Measurements from ENCODE around the gene NTMT1.

DNA sequence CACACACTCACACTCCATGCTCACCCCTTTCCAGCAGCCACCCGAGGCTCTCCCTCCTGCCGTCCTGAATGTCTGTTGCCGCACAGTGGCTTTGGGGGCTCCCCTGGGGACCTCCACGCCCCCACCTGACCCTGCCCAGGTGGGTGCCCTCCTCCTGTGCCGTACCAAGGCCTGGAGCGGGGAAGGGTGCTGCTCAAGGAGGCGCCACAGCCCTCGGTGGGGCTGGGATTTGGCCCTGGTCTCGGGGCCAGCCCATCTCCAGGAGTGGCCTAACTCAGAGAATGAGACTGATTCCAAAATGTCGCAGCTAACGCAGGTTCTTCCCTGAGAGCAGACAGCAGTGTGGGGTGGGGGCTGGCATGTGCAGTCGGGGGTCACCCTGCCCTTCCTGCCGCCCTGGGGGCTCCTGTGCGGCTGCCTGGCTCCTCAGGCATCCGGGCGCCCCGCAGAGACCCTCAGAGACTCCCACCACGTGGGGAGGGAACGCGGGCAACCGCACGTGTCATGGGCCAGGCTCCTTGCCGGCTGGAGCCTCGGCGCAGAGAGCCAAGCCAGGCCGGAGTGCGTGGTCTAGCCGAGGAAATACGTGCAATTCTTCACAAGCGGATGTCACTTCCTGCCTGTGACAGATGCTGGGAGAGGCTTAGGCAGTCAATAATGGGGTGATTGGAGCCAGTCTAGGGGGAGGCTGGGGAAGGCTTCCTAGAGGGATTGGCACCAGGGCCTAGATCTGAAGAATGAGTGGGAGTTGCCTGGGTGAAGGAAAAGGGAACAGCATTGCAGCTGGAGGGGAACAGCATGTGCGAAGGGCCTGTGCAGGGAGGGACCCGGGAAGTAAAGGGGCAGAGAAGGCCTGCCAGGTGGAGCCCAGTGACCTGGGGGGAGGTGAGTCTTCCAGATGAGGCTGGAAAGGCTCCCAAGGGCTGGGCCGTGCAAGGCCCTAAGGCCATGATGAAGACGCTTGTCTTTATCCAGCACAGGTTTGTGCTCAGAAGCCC, 49.1 kb upstream of the NTMT1 start:
- TF ChIP-seq SPI1 (IDR thresholded peaks at IDR 0.05; ENCODE audit: borderline replicate concordance, low read depth) (no peak), POLR2AphosphoS5 (IDR thresholded peaks at IDR 0.05; ENCODE audit: low read depth) (no peak), GABPA (IDR thresholded peaks at IDR 0.05; ENCODE audit: low read depth) (no peak)
- TF ChIP-seq, protein P1, sequence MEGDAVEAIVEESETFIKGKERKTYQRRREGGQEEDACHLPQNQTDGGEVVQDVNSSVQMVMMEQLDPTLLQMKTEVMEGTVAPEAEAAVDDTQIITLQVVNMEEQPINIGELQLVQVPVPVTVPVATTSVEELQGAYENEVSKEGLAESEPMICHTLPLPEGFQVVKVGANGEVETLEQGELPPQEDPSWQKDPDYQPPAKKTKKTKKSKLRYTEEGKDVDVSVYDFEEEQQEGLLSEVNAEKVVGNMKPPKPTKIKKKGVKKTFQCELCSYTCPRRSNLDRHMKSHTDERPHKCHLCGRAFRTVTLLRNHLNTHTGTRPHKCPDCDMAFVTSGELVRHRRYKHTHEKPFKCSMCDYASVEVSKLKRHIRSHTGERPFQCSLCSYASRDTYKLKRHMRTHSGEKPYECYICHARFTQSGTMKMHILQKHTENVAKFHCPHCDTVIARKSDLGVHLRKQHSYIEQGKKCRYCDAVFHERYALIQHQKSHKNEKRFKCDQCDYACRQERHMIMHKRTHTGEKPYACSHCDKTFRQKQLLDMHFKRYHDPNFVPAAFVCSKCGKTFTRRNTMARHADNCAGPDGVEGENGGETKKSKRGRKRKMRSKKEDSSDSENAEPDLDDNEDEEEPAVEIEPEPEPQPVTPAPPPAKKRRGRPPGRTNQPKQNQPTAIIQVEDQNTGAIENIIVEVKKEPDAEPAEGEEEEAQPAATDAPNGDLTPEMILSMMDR (IDR thresholded peaks at IDR 0.05; ENCODE audit: insufficient read depth, low read length) = no peak
- TF ChIP-seq, protein P2, sequence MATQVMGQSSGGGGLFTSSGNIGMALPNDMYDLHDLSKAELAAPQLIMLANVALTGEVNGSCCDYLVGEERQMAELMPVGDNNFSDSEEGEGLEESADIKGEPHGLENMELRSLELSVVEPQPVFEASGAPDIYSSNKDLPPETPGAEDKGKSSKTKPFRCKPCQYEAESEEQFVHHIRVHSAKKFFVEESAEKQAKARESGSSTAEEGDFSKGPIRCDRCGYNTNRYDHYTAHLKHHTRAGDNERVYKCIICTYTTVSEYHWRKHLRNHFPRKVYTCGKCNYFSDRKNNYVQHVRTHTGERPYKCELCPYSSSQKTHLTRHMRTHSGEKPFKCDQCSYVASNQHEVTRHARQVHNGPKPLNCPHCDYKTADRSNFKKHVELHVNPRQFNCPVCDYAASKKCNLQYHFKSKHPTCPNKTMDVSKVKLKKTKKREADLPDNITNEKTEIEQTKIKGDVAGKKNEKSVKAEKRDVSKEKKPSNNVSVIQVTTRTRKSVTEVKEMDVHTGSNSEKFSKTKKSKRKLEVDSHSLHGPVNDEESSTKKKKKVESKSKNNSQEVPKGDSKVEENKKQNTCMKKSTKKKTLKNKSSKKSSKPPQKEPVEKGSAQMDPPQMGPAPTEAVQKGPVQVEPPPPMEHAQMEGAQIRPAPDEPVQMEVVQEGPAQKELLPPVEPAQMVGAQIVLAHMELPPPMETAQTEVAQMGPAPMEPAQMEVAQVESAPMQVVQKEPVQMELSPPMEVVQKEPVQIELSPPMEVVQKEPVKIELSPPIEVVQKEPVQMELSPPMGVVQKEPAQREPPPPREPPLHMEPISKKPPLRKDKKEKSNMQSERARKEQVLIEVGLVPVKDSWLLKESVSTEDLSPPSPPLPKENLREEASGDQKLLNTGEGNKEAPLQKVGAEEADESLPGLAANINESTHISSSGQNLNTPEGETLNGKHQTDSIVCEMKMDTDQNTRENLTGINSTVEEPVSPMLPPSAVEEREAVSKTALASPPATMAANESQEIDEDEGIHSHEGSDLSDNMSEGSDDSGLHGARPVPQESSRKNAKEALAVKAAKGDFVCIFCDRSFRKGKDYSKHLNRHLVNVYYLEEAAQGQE (IDR thresholded peaks at IDR 0.05; ENCODE audit: insufficient replicate concordance, low read depth) = no peak
